ENCODE results near the gene HOXD1.

DNA sequence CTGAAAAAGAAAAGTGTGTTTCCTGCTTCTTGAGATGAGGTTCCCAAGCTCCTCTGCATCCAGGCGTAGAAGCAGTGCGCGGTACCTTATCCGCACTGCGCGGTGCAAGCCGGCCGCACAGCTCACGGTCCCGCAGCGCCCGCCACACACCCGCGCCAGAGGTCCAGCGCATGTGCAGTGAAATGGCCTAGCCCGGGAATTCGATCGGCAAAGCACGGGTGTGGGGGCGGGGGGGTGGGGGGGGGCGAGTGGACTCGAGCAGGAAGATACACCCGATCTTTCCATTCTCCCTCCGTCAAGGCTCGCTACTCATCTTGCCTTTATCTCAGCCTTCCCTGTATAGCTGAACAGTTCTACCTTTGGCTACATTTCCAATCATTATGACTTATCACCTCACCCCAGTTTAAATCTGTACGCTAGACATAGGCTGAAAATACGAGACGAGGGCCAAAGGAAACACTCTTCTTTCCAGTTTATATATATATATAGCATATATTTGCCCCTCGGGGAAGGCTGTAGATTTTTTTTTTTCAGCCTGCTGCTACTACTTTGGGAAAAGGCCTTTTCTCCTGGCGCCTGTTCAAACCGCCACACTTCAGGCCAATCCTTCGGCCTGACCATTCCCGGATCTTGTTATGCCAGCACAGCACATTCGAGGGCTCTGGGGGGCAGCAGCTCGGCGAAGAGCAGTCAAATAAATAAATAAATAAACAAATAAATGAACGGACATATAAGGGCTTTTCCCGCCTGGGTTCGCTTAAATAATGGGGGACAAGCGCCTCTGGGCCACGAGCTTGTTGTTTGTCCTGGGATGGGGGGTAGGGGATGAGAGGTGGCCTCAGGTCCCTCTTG, 48.6 kb upstream of the HOXD1 start:
- TF ChIP-seq, protein P1, sequence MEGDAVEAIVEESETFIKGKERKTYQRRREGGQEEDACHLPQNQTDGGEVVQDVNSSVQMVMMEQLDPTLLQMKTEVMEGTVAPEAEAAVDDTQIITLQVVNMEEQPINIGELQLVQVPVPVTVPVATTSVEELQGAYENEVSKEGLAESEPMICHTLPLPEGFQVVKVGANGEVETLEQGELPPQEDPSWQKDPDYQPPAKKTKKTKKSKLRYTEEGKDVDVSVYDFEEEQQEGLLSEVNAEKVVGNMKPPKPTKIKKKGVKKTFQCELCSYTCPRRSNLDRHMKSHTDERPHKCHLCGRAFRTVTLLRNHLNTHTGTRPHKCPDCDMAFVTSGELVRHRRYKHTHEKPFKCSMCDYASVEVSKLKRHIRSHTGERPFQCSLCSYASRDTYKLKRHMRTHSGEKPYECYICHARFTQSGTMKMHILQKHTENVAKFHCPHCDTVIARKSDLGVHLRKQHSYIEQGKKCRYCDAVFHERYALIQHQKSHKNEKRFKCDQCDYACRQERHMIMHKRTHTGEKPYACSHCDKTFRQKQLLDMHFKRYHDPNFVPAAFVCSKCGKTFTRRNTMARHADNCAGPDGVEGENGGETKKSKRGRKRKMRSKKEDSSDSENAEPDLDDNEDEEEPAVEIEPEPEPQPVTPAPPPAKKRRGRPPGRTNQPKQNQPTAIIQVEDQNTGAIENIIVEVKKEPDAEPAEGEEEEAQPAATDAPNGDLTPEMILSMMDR (IDR thresholded peaks at IDR 0.05) = no peak
- TF ChIP-seq POLR2A (IDR thresholded peaks at IDR 0.05) = no peak
